Mesodermal cell (in vitro differentiated cells): ENCODE results near the gene CNNM4.

Experiments used
- H3K27ac ChIP-seq: 2 replicates; pipeline ENCODE4 v1.7.0; 2013; ENCODE audit warnings: mild to moderate bottlenecking, low read depth, low read length, moderate library complexity; ENCODE audit not compliant: severe bottlenecking
- H3K36me3 ChIP-seq: 2 replicates; pipeline ENCODE4 v1.7.1; 2013; ENCODE audit warnings: mild to moderate bottlenecking, low read length, moderate library complexity; ENCODE audit not compliant: control insufficient read depth, insufficient read depth
- H3K4me1 ChIP-seq: one replicate; pipeline ENCODE4 v1.7.1; 2013; ENCODE audit warnings: mild to moderate bottlenecking, low read length; ENCODE audit not compliant: insufficient read depth, control insufficient read depth, poor library complexity, severe bottlenecking
- H3K4me3 ChIP-seq: 2 replicates; pipeline ENCODE4 v1.7.0; 2013; ENCODE audit warnings: low read length, control low read depth, mild to moderate bottlenecking; ENCODE audit not compliant: insufficient read depth, poor library complexity, severe bottlenecking; ENCODE audit errors: extremely low read depth
- H3K9me3 ChIP-seq: 2 replicates; pipeline ENCODE4 v1.7.1; 2013; ENCODE audit warnings: mild to moderate bottlenecking, low read length, moderate library complexity; ENCODE audit not compliant: control insufficient read depth
- WGBS, 2 experiments: methylation state at CpG; one replicate each; pipeline ENCODE4 v1.1.5; 2013; ENCODE audit warnings: missing lambda C conversion rate in 2 of 2; ENCODE audit not compliant: insufficient coverage in 2 of 2; 5-methylcytosine and 5-hydroxymethylcytosine counted together

The CNNM4 gene

GRCh38 chr2:96823198-96823597 lies 62.5 kb downstream of the CNNM4 start:
- Histone ChIP-seq H3K4me3 (no peak overlapping the region), H3K4me1 (peaks cover 5% of the 10 kb centered on the region), H3K36me3 (peaks cover 42% of the 10 kb centered on the region), H3K9me3 (no peaks in the 10 kb centered on the region), H3K27ac (no peak overlapping the region)
- 91 to 96% methylated on average over 7 to 11 of the region's 11 CpGs for WGBS, 2 experiments

GRCh38 chr2:96824079-96824870 lies 63.6 kb downstream of the CNNM4 start:
- H3K27ac ChIP-seq, result no peak overlapping the region
- 86 to 90% methylated on average over 3 to 5 of the region's 6 CpGs for WGBS, 2 experiments
- no peaks in the 10 kb centered on the region for H3K4me1 ChIP-seq
- no peak overlapping the region for H3K4me3 ChIP-seq
- H3K36me3 ChIP-seq, result peaks cover 40% of the 10 kb centered on the region
- H3K9me3 ChIP-seq, result no peaks in the 10 kb centered on the region

- no peaks in the 10 kb centered on the region for H3K4me1 ChIP-seq
- peaks cover 41% of the 10 kb centered on the region for H3K36me3 ChIP-seq
- no peak overlapping the region for H3K4me3 ChIP-seq
- H3K9me3 ChIP-seq, result no peaks in the 10 kb centered on the region
- 94 to 96% methylated on average over 13 to 14 of the region's 14 CpGs for WGBS, 2 experiments
- no peak overlapping the region for H3K27ac ChIP-seq
Observed at GRCh38 chr2:96825057-96825456, 64.4 kb downstream of the CNNM4 start.

- Histone ChIP-seq H3K27ac (no peak overlapping the region), H3K4me3 (no peak overlapping the region), H3K36me3 (peaks cover 54% of the 10 kb centered on the region), H3K9me3 (no peaks in the 10 kb centered on the region), H3K4me1 (peaks cover 1% of the 10 kb centered on the region)
- WGBS, 2 experiments, result 92 to 94% methylated on average over 17 to 18 of the region's 22 CpGs
Observed at GRCh38 chr2:96826546-96827278, 66.0 kb downstream of the CNNM4 start.

GRCh38 chr2:96828436-96828835 lies 67.7 kb downstream of the CNNM4 start:
- H3K9me3 ChIP-seq, result no peaks in the 10 kb centered on the region
- 95 to 99% methylated on average over 10 to 14 of the region's 14 CpGs for WGBS, 2 experiments
- peaks cover 55% of the 10 kb centered on the region for H3K36me3 ChIP-seq
- H3K27ac ChIP-seq, result no peak overlapping the region
- H3K4me3 ChIP-seq, result no peak overlapping the region
- H3K4me1 ChIP-seq, result peaks cover 18% of the 10 kb centered on the region

GRCh38 chr2:96828874-96829273 lies 68.2 kb downstream of the CNNM4 start:
- WGBS, 2 experiments, result 89 to 96% methylated on average over 9 to 10 of the region's 13 CpGs
- no peaks in the 10 kb centered on the region for H3K9me3 ChIP-seq
- H3K36me3 ChIP-seq, result peaks cover 52% of the 10 kb centered on the region
- peaks cover 22% of the 10 kb centered on the region for H3K4me1 ChIP-seq
- no peak overlapping the region for H3K27ac ChIP-seq
- H3K4me3 ChIP-seq, result no peak overlapping the region

GRCh38 chr2:96830044-96830562 lies 69.4 kb downstream of the CNNM4 start:
- Histone ChIP-seq H3K9me3 (no peaks in the 10 kb centered on the region), H3K27ac (no peak overlapping the region), H3K36me3 (peaks cover 56% of the 10 kb centered on the region), H3K4me1 (peaks cover 22% of the 10 kb centered on the region), H3K4me3 (no peak overlapping the region)
- WGBS, 2 experiments, result 90 to 93% methylated on average over 3 to 4 of the region's 5 CpGs

GRCh38 chr2:96831679-96832078 lies 71.0 kb downstream of the CNNM4 start:
- Histone ChIP-seq H3K4me1 (peaks cover 22% of the 10 kb centered on the region), H3K9me3 (no peaks in the 10 kb centered on the region), H3K36me3 (peaks cover 51% of the 10 kb centered on the region), H3K27ac (peak overlapping the region; percentile 93), H3K4me3 (no peak overlapping the region)
- 91 to 94% methylated on average over 5 to 7 of the region's 10 CpGs for WGBS, 2 experiments

GRCh38 chr2:96832408-96832753 lies 71.7 kb downstream of the CNNM4 start:
- 52 to 61% methylated on average over 8 to 10 of the region's 11 CpGs for WGBS, 2 experiments

GRCh38 chr2:96832754-96833507 lies 72.2 kb downstream of the CNNM4 start:
- Histone ChIP-seq H3K4me1 (peaks cover 22% of the 10 kb centered on the region), H3K4me3 (no peak overlapping the region), H3K36me3 (peaks cover 41% of the 10 kb centered on the region), H3K9me3 (no peaks in the 10 kb centered on the region), H3K27ac (peak overlapping the region; percentile 93)
- 24 to 26% methylated on average over 13 to 15 of the region's 18 CpGs for WGBS, 2 experiments

More at GRCh38 chr2:96832408-96832753, 71.7 kb downstream of the CNNM4 start:
- peak overlapping the region; percentile 93 for H3K27ac ChIP-seq
- no peak overlapping the region for H3K4me3 ChIP-seq
- H3K4me1 ChIP-seq, result peaks cover 22% of the 10 kb centered on the region
- peaks cover 47% of the 10 kb centered on the region for H3K36me3 ChIP-seq
- no peaks in the 10 kb centered on the region for H3K9me3 ChIP-seq
